ENCODE data around the gene CSTB.

GRCh38 chr21:43775190-43775589 lies 918 bp downstream of the CSTB start:
- TF ChIP-seq CTCF (IDR thresholded peaks at IDR 0.05; ENCODE audit: low read depth, low read length) (no peak), MAX (IDR thresholded peaks at IDR 0.05; ENCODE audit: low read depth, low read length) (no peak)
